ENCODE results near the gene TSGA10IP.
"Not testable (repeated sequence)": the region's sequence is repeated elsewhere in the genome, so short reads cannot be mapped to it uniquely, and the experiment has no call there.

TSGA10IP gene

GRCh38 chr11:65947133-65947532 lies 1.9 kb downstream of the TSGA10IP start:
- no peak overlapping the region for H3K27ac ChIP-seq
- no peak for TF ChIP-seq CTCF (IDR thresholded peaks at IDR 0.05)
- TF ChIP-seq ZFX (IDR thresholded peaks at IDR 0.05; ENCODE audit: borderline replicate concordance) = no peak

GRCh38 chr11:65947603-65948125 lies 2.4 kb downstream of the TSGA10IP start:
- TF ChIP-seq ZFX (IDR thresholded peaks at IDR 0.05; ENCODE audit: borderline replicate concordance) (no peak), CTCF (IDR thresholded peaks at IDR 0.05) (no peak)
- no peak overlapping the region for H3K27ac ChIP-seq

- H3K27ac ChIP-seq = not testable (repeated sequence)
These were observed 5.4 kb downstream of the TSGA10IP start for GRCh38 chr11:65950711-65951110.

GRCh38 chr11:65951641-65952040 lies 6.4 kb downstream of the TSGA10IP start:
- not testable (repeated sequence) for H3K27ac ChIP-seq

- TF ChIP-seq CTCF (IDR thresholded peaks at IDR 0.05) (no peak), ZFX (IDR thresholded peaks at IDR 0.05; ENCODE audit: borderline replicate concordance) (no peak)
- H3K27ac ChIP-seq = no peak overlapping the region
These were observed 6.8 kb downstream of the TSGA10IP start for GRCh38 chr11:65952052-65952521.

GRCh38 chr11:65953471-65953870 lies 8.2 kb downstream of the TSGA10IP start:
- H3K27ac ChIP-seq = no peak overlapping the region
- no peak for TF ChIP-seq CTCF (IDR thresholded peaks at IDR 0.05)
- no peak for TF ChIP-seq ZFX (IDR thresholded peaks at IDR 0.05; ENCODE audit: borderline replicate concordance)

GRCh38 chr11:65954771-65955170 lies 9.5 kb downstream of the TSGA10IP start:
- no peak overlapping the region for H3K27ac ChIP-seq
- TF ChIP-seq ZFX (IDR thresholded peaks at IDR 0.05; ENCODE audit: borderline replicate concordance) (no peak), CTCF (IDR thresholded peaks at IDR 0.05) (no peak)

- no peak overlapping the region for H3K27ac ChIP-seq
- TF ChIP-seq ZFX (IDR thresholded peaks at IDR 0.05; ENCODE audit: borderline replicate concordance) (no peak), CTCF (IDR thresholded peaks at IDR 0.05) (no peak)
These were observed 13.0 kb downstream of the TSGA10IP start for GRCh38 chr11:65958291-65958690.

Data from 22Rv1 (cell line).